GM21367 (cell line): Measurements from ENCODE around the gene ZNF844.
"Not testable (repeated sequence)": the region's sequence is repeated elsewhere in the genome, so short reads cannot be mapped to it uniquely, and the experiment has no call there.

Experiments used
- ATAC-seq: cut with Tn5 transposase; IDR thresholded peaks from one replicate; pipeline ENCODE4 v1.9.1; 2021; ENCODE audit not compliant: unreplicated experiment

The ZNF844 gene

DNA sequence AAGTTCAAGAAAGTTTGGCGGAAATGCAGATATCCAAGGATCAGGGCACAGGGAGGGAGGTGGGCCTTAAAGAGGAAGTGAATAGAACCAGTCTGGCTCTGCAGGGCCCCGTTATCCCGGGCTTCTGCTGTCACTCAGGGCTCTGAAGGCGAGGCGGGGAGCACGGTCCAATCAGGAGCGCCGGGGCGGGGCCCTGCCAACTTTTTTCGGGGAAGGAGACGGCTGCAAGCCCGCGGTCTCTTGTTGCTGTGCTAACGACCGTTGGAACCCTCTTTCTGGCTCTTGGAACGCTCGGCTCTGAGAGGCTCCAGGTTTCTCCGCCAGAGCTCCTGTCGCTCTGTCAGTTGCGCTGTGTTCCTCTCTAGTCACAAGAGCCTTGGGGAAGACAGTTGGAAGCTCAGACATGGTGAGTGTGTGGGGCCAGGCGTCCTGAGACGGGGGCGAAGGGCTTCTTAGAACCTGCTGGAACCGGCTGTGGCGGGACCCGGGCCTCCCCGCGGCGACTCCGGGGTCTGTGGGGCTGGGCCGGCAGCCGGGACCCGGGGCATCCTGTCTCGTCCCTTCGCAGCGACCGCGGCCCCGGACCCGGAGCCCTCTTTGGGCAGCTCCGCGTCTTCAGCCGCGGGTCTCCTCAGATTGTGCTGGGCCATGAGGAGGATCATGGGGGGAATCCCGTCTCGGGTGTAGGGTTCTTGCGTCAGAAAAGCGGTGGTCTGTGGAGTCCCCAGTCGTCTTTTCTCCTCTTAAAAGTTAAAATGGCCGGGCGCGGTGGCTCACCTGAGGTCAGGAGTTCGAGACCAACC, 27.7 kb downstream of the ZNF844 start:
- ATAC-seq: no peak

GRCh38 chr19:12092956-12093355, 28.4 kb downstream of the ZNF844 start:
- no peak for ATAC-seq

DNA sequence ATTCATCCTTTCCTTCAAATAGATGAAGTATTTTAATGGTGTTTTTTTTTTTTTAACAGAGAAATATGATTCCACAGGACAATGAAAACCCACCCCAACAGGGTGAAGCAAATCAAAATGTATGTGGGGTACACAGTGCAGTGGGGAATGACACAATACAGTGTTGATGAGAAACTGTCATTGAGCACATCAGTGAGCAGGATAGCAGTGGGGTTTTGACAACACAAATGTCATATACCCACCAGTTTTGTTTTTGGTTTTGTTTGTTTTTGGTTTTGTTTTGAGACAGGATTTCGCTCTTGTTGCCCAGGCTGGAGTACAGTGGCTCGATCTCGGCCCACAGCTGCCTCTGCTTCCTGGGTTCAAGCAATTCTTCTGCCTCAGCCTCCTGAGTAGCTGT, 29.2 kb downstream of the ZNF844 start:
- no peak for ATAC-seq

- no peak for ATAC-seq
Measured at GRCh38 chr19:12095111-12095790, 30.7 kb downstream of the ZNF844 start.

DNA sequence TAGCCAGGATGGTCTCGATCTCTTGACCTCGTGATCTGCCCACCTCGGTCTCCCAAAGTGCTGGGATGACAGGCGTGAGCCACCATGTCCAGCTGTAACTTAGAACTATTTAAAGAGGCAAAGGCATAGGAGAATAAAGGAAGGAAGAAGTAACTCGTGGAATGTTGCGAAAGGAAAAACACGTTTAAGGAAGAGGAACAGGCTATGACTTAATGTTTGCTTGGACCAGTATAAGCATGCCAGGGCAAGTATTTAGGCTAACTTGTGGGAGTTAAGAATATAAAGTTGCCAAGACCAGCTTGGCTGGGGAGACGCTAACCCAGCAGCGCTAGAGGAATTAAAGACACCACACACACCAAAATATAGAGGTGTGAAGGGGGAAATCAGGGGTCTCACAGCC, 33.5 kb downstream of the ZNF844 start:
- no peak for ATAC-seq

- not testable (repeated sequence) for ATAC-seq
Measured at GRCh38 chr19:12103909-12104308, 39.4 kb downstream of the ZNF844 start.

DNA sequence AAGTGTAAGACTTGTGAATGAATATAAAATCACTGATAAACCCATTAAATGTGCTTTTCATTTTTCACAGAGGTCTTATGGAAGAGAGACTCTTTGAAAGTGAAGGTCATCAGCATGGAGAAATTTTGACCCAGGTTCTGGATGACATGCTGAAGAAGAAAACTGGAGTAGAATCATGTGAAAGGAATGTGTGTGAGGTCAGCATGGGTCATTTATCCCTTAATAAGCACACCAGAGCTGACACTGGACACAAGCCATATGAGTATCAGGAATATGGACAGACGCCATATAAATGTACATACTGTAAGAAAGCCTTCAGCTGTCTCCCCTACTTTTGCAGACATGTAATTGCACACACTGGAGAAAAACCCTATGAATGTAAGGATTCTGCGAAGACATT, 46.6 kb downstream of the ZNF844 start:
- no peak for ATAC-seq

DNA sequence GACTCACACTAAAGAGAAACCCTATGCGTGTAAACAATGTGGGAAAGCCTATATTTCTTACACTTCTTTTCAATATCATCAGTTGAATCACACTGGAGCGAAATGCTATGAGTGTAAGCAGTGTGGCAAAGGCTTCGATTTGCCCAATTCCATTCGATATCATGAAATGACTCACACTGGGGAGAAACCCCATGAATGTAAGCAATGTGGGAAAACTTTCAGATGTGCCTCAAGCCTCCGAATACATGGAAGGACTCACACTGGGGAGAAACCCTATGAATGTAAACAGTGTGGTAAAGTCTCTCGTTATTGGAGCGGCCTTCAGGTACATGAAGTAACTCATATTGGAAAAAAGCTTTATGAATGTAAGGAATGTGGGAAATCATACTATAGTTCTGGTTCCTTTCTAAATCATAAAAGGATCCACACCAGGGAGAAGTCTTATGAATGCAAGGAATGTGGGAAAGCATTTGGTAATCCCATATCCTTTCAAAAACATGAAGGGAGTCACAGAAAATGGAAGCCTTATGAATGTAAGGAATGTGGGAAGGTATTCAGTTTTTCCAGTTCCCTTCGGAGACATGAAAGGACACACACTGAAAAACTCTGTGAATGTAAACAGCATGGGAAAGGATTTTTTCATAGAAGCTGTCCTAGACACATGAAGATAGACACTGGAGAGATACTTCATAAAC, 47.6 kb downstream of the ZNF844 start:
- ATAC-seq: no peak

DNA sequence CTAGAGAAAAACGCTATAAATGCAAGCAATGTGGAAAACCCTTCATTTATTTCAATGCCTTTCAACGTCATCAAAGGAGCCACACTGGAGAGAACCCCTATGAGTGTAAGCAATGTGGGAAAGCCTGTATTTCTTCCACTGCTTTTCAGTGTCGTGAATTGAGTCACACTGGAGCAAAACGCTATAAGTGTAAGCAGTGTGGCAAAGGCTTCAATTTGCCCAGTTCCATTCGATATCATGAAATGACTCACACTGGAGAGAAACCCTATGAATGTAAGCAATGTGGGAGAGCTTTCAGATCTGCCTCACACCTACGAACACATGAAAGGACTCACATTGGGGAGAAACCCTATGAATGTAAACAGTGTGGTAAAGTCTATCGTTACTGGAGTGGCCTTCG, 48.2 kb downstream of the ZNF844 start:
- no peak for ATAC-seq

- ATAC-seq: no peak
Measured at GRCh38 chr19:12113121-12113520, 48.6 kb downstream of the ZNF844 start.

DNA sequence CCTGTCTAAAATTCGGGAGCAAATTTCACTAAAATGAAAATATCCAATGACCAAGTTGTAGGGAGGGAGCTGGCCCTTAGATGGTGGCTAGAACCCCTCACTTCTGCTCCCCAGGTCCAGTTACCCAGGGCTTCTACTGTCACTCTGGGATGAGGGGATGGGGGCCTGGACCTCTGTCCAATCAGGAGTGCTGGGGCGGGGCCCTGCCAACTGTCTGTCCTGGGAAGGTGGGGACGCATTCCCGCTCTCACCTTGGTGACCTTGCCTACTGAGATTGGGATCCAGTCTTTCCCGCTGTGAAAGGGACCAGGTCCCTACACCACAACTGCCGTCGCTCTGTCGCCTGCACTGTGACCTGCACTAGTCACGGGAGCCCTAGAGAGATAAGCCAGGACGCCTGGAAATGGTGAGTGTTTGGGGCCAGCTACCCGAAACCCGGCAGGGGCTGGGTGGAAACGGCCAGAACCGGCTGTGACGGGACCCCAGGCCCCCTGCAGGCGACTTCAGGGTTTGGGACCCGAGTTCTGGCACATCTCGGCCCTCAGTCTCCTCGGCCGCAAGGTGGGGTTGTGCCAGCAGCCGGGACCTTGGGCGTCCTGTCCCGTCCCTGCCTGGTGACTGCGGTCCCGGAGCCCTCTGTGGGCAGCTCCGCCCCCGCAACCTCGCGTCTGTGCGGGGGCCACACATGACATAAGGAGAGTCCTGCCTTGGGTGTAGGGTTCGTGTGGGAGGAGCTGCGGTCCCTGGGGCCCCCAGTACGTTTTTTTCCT, 52.9 kb downstream of the ZNF844 start:
- no peak for ATAC-seq

DNA sequence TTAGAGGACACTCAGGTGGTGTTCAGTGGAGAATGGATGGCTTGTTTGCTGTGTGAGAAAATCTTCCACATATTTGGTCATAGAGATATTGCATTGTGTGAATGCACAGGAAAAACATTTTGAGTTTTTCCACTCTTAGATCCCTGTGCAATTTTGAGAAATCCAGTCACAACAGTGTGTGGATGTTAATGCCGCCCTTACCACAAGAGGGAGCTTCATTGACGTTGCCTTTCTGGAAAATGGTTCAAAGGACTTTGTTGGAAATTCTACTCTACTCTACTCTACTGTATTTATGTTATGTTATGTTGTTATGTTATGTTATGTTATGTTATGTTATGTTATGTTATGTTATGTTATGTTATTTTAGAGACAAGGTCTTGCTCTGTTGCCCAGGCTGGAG, 62.2 kb downstream of the ZNF844 start:
- no peak for ATAC-seq
